Thyroid gland (tissue), 4 donors: ENCODE results near the gene MACIR.

Experiments used
- POLR2A ChIP-seq, 2 donors: fragments of 450-650 bp; IDR thresholded peaks; one replicate each; pipeline ENCODE4 v1.6.1; 2017; ENCODE audit warnings: antibody characterized with exemption in 2 of 2, mild to moderate bottlenecking in 2 of 2, moderate library complexity in 1 of 2
- TF ChIP-seq, protein P1 (sequence below), 6 experiments: fragments of 200-600 bp in 3 of 6; fragments of 450-650 bp in 3 of 6; sonication (generic) in 3 of 6; IDR thresholded peaks; one replicate each; pipeline ENCODE4 v1.5.1; 2016 to 2019; ENCODE audit warnings: antibody characterized with exemption in 6 of 6, mild to moderate bottlenecking in 2 of 6, inconsistent platforms in 1 of 6, moderate library complexity in 1 of 6

- TF ChIP-seq, protein P1, sequence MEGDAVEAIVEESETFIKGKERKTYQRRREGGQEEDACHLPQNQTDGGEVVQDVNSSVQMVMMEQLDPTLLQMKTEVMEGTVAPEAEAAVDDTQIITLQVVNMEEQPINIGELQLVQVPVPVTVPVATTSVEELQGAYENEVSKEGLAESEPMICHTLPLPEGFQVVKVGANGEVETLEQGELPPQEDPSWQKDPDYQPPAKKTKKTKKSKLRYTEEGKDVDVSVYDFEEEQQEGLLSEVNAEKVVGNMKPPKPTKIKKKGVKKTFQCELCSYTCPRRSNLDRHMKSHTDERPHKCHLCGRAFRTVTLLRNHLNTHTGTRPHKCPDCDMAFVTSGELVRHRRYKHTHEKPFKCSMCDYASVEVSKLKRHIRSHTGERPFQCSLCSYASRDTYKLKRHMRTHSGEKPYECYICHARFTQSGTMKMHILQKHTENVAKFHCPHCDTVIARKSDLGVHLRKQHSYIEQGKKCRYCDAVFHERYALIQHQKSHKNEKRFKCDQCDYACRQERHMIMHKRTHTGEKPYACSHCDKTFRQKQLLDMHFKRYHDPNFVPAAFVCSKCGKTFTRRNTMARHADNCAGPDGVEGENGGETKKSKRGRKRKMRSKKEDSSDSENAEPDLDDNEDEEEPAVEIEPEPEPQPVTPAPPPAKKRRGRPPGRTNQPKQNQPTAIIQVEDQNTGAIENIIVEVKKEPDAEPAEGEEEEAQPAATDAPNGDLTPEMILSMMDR (IDR thresholded peaks at IDR 0.05), result no peak
- TF ChIP-seq POLR2A (IDR thresholded peaks at IDR 0.05), result no peak
These were observed 30.5 kb downstream of the MACIR start for GRCh38 chr5:103289024-103289423.
